CD4-positive, alpha-beta T cell (primary cell): Measurements from ENCODE around the gene ANKRD13B. TPM values are rescaled to one million over a fixed set of nuclear protein-coding genes. Genes with fewer than 3 reads are reported as not detected.

Source experiments
- ATAC-seq: fragments of 200-7000 bp; cut with Tn5 transposase; one replicate; pipeline ENCODE4 v1.10.0; 2022; ENCODE audit warnings: mild to moderate bottlenecking; ENCODE audit not compliant: poor library complexity
- CTCF ChIA-PET: fragments of 350-600 bp; sonication (Branson Sonifier 250); formaldehyde crosslinking; loops from one replicate; lab custom pipeline; 2021; ENCODE audit warnings: antibody characterized with exemption, inconsistent platforms; lab: Charles Lee
- POLR2A ChIA-PET: fragments of 350-600 bp; sonication (Branson Sonifier 250); formaldehyde crosslinking; loops from one replicate; lab custom pipeline; 2021; ENCODE audit warnings: antibody characterized with exemption, inconsistent platforms; lab: Charles Lee
- DNase-seq, 14 experiments: peaks; one replicate each; pipeline ENCODE4 v3.0.0-alpha.2; 2013 to 2020; ENCODE audit warnings: mixed read lengths in 2 of 14
- H3K27ac ChIP-seq, 2 donors: one replicate each; pipeline versions ENCODE4 v1.5.1 to v1.7.0; 2013; ENCODE audit warnings: low read length in 2 of 2, low read depth in 1 of 2, mild to moderate bottlenecking in 1 of 2
- H3K27me3 ChIP-seq, 2 experiments: 1 replicate in 1 of 2; 2 replicates in 1 of 2; pipeline versions ENCODE4 v1.6.1 to v1.7.0; 2013; ENCODE audit warnings: low read length in 2 of 2, control low read depth in 1 of 2, mild to moderate bottlenecking in 1 of 2, moderate library complexity in 1 of 2; ENCODE audit not compliant: insufficient read depth in 2 of 2, control insufficient read depth in 1 of 2
- H3K36me3 ChIP-seq: one replicate; pipeline ENCODE4 v1.6.1; 2013; ENCODE audit warnings: low read length, control low read depth; ENCODE audit not compliant: insufficient read depth
- H3K4me1 ChIP-seq: one replicate; pipeline ENCODE4 v1.6.1; 2013; ENCODE audit warnings: low read length, control low read depth; ENCODE audit not compliant: insufficient read depth
- H3K4me3 ChIP-seq: one replicate; pipeline ENCODE4 v1.5.1; 2013; ENCODE audit warnings: mild to moderate bottlenecking, low read length, moderate library complexity
- H3K9me3 ChIP-seq, 2 experiments: 1 replicate in 1 of 2; 2 replicates in 1 of 2; pipeline versions ENCODE4 v1.6.1 to v1.7.0; 2013; ENCODE audit warnings: low read length in 2 of 2, mild to moderate bottlenecking in 2 of 2, control low read depth in 1 of 2, moderate library complexity in 1 of 2; ENCODE audit not compliant: control insufficient read depth in 1 of 2, insufficient read depth in 1 of 2
- H3K27ac Mint-ChIP-seq: one replicate; pipeline ENCODE4 v1.8.0; 2020; ENCODE audit warnings: mixed read lengths
- H3K27me3 Mint-ChIP-seq: one replicate; pipeline ENCODE4 v1.8.0; 2021; ENCODE audit warnings: mixed read lengths
- H3K36me3 Mint-ChIP-seq: one replicate; pipeline ENCODE4 v1.8.0; 2021; ENCODE audit warnings: low read depth, mixed read lengths
- H3K4me1 Mint-ChIP-seq: one replicate; pipeline ENCODE4 v1.8.0; 2021; ENCODE audit warnings: low read depth, mixed read lengths
- H3K4me3 Mint-ChIP-seq: one replicate; pipeline ENCODE4 v1.8.0; 2020; ENCODE audit warnings: mild to moderate bottlenecking, mixed read lengths
- H3K9me3 Mint-ChIP-seq: one replicate; pipeline ENCODE4 v1.8.0; 2020; ENCODE audit warnings: mixed read lengths
- CTCF ChIP-seq: fragments of 200-600 bp; IDR thresholded peaks from one replicate; pipeline ENCODE4 v1.8.0; 2022; ENCODE audit warnings: antibody characterized with exemption, mild to moderate bottlenecking
- intact Hi-C, 2 experiments: fragments of 100-400 bp; cut with DNase I in 1 of 2; cut with micrococcal nuclease in 1 of 2; formaldehyde crosslinking; loops; one replicate each; pipeline versions ENCODE4 v1.15.1 to v1.9.0; 2023 to 2025; cut with DNase I, micrococcal nuclease
- total RNA-seq, 174 experiments: library from RNA in 2 of 174; stranded (reverse) in 2 of 174; gene quantifications; one replicate each; pipeline ENCODE4 v1.2.3 and lab custom pipeline; 2021 to 2026

Gene ANKRD13B
- total RNA-seq, 2 experiments from 2014 or later: 2.1 to 3.0 TPM

DNA sequence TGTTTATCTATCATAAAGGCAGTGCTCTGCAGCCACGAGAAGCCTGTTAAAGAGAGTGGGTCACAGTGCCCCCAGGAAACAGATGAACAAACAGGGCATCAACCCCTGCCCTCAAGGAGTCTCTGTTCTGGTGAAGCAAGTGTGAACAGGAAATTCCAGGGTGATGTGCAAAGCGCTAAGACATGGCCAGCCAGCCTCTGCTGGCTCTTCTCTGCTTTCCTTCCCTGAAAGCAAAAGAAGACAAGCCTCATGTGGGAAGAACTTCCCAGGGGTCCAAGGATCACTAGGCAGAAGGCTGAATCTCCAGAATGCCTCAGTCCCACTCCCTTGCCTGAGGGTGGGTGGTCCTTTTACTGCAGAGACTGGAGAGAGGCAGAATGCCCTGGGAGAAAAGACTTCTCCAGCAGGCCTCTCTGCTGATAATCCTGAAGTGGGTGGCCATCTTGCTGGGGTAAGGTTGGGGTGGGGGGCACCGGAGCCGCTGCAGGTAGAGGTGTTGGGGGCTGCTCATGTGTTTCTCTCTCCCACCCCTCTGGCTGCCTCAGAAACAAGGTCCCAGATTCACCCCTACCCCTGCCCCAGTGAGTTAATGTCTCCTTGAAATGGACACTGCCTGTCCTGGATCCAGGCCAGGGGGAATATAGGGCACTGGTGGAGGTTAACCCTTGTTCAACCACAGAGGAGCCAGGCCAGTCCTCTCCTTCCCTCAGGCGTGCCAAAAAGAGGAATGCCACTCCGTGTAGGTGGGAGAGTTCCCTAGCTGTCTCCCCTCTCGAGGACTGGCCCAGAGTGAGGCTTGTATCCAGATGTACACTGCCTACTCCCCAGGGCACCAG lies 2.4 kb downstream of the ANKRD13B start:
- Mint-ChIP-seq H3K4me3 (peak overlapping the region; percentile 45), H3K27ac (no peak overlapping the region), H3K9me3 (no peaks in the 10 kb centered on the region), H3K4me1 (peaks cover 29% of the 10 kb centered on the region), H3K36me3 (no peaks in the 10 kb centered on the region), H3K27me3 (no peaks in the 10 kb centered on the region)
- Histone ChIP-seq H3K4me3 (no peak overlapping the region), H3K36me3 (no peaks in the 10 kb centered on the region), H3K9me3 (no peaks in the 10 kb centered on the region), H3K27me3 (no peaks in the 10 kb centered on the region), H3K4me1 (peaks cover 41% of the 10 kb centered on the region), H3K27ac (no peak overlapping the region)
- intact Hi-C loops: no loop called here
- no peak for DNase-seq
- ChIA-PET POLR2A (interaction anchor here (0.6 to 1.0 kb wide), 2 partner anchors 12 to 22 kb away, joined by 3 read pairs; no protein-coding TSS in a partner anchor), CTCF (interaction anchor here (1.2 to 4.9 kb wide), 2 partner anchors 21 to 185 kb away, joined by 3 to 96 read pairs; no protein-coding TSS in a partner anchor)
- no peak for ATAC-seq
- no peak for TF ChIP-seq CTCF

DNA sequence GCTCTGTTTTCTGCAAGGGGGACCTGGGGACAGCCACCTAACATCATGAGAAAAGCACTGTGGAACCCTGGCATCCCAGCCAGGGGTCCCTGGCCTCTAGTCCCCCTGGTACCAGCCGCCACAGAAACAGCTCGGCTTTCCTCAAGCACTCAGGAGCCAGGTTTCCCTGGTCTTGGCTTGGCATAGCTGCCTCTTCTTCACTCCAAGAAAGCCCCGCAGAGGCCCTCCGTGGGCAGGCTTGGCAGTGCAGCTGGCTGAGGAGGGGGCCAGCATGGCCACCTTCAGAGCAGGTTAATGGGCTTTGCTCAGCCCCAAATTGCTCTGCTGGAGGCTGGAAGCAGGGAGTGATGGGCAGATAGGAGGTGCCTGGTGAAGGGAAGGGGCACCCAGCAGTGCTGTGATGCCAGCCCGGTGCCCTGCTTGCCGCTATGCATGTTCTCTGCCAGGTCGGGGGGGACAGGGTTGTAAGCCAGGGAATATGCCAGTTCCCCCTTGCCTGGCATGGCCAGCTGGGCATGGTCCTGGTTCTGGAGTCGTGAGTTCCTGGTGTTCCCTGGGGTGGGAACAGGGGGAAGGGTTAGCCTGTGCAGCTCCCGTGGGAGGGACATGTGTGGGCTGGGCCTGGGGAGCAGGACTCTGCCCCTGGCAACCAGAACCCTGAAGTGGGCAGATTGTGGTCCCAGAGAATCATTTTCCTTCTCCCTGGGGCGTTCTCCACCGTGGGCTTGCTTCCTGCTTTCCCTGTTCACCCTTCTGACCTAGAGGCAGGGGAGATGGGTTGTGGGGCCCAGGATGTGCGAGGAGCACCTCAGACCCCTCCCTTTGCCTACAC lies 3.2 kb downstream of the ANKRD13B start:
- no peak overlapping the region for H3K27ac ChIP-seq
- Mint-ChIP-seq H3K27me3 (no peaks in the 10 kb centered on the region), H3K36me3 (no peaks in the 10 kb centered on the region), H3K9me3 (no peaks in the 10 kb centered on the region), H3K4me3 (no peak overlapping the region), H3K27ac (no peak overlapping the region), H3K4me1 (peaks cover 21% of the 10 kb centered on the region)
- TF ChIP-seq CTCF: no peak
- ChIA-PET CTCF (no interaction called here), POLR2A (no interaction called here)
- no peaks in the 10 kb centered on the region for H3K36me3 ChIP-seq
- intact Hi-C loops: no loop called here
- H3K9me3 ChIP-seq: no peaks in the 10 kb centered on the region
- ATAC-seq (no peak), DNase-seq (no peak)
- H3K4me1 ChIP-seq: peaks cover 33% of the 10 kb centered on the region
- H3K4me3 ChIP-seq: no peak overlapping the region
- no peaks in the 10 kb centered on the region for H3K27me3 ChIP-seq

DNA sequence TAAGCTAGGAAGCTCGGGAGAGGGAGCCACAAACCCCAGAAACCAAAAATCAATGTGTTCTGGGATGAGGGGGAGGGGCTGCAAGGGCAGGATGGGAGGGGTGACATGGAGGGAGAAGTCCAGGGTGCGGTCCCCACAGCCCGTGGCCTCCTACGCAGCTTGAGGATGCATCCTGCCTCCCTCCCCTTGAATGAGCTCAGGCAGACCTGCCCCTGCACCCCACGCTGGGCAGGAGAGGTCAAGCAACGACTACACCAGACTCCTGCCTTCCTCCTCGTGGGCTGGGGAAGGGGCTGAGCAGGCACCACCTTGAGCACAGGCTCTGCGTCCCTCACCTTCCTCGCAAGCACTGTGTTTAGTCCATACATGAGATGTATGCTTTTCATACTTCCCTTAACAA lies 3.9 kb downstream of the ANKRD13B start:
- Mint-ChIP-seq H3K27ac (no peak overlapping the region), H3K27me3 (no peaks in the 10 kb centered on the region), H3K9me3 (no peaks in the 10 kb centered on the region), H3K4me3 (no peak overlapping the region), H3K4me1 (peaks cover 16% of the 10 kb centered on the region), H3K36me3 (no peaks in the 10 kb centered on the region)
- Histone ChIP-seq H3K4me1 (peaks cover 26% of the 10 kb centered on the region), H3K36me3 (no peaks in the 10 kb centered on the region), H3K27me3 (no peaks in the 10 kb centered on the region), H3K9me3 (no peaks in the 10 kb centered on the region), H3K4me3 (no peak overlapping the region), H3K27ac (no peak overlapping the region)
- no peak for TF ChIP-seq CTCF
- ChIA-PET CTCF (interaction anchor here (1.0 kb wide), 1 partner anchor 20 kb away, joined by 5 read pairs; no protein-coding TSS in a partner anchor), POLR2A (no interaction called here)
- intact Hi-C loops: no loop called here
- ATAC-seq (no peak), DNase-seq (no peak)
